Activated CD8-positive, alpha-beta memory T cell treated with anti-CD3 and anti-CD28 coated beads, Interleukin-2, amount 10 ng/mL, durations not matched to agents 7 days and 5 days (primary cell): ENCODE results near the gene PPP1R18. TPM values are rescaled to one million over a fixed set of nuclear protein-coding genes. Genes with fewer than 3 reads are reported as not detected.
A peak's percentile ranks its signal among the peaks of the same experiment; 100 is the strongest.

Experiments used
- ATAC-seq: fragments of 150-1000 bp; cut with Tn5 transposase; one replicate; pipeline ENCODE4 v1.10.0; 2021; ENCODE audit warnings: moderate library complexity
- CTCF ChIA-PET: fragments of 350-600 bp; sonication (Branson Sonifier 250); formaldehyde crosslinking; loops from one replicate; lab custom pipeline; 2021; ENCODE audit warnings: antibody characterized with exemption; lab: Charles Lee
- DNase-seq: peaks from one replicate; pipeline ENCODE4 v3.0.0-alpha.2; 2020
- H3K27ac Mint-ChIP-seq: one replicate; pipeline ENCODE4 v1.8.0; 2021; ENCODE audit warnings: mild to moderate bottlenecking, mixed read lengths
- H3K27me3 Mint-ChIP-seq: one replicate; pipeline ENCODE4 v1.8.0; 2021; ENCODE audit warnings: mixed read lengths
- H3K36me3 Mint-ChIP-seq: one replicate; pipeline ENCODE4 v1.8.0; 2021; ENCODE audit warnings: mild to moderate bottlenecking, mixed read lengths
- H3K4me1 Mint-ChIP-seq: one replicate; pipeline ENCODE4 v1.8.0; 2021; ENCODE audit warnings: mixed read lengths
- H3K4me3 Mint-ChIP-seq: one replicate; pipeline ENCODE4 v1.8.0; 2021; ENCODE audit warnings: mild to moderate bottlenecking, moderate library complexity, mixed read lengths
- H3K9me3 Mint-ChIP-seq: one replicate; pipeline ENCODE4 v1.8.0; 2022; ENCODE audit warnings: low read depth, mixed read lengths
- total RNA-seq, 2 experiments: library from RNA; stranded (reverse); gene quantifications; one replicate each; pipeline ENCODE4 v1.2.3, GENCODE V29; 2021

PPP1R18 gene, protein sequence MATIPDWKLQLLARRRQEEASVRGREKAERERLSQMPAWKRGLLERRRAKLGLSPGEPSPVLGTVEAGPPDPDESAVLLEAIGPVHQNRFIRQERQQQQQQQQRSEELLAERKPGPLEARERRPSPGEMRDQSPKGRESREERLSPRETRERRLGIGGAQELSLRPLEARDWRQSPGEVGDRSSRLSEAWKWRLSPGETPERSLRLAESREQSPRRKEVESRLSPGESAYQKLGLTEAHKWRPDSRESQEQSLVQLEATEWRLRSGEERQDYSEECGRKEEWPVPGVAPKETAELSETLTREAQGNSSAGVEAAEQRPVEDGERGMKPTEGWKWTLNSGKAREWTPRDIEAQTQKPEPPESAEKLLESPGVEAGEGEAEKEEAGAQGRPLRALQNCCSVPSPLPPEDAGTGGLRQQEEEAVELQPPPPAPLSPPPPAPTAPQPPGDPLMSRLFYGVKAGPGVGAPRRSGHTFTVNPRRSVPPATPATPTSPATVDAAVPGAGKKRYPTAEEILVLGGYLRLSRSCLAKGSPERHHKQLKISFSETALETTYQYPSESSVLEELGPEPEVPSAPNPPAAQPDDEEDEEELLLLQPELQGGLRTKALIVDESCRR
- 100 to 1,000 TPM; 257 to 293 TPM for total RNA-seq

DNA sequence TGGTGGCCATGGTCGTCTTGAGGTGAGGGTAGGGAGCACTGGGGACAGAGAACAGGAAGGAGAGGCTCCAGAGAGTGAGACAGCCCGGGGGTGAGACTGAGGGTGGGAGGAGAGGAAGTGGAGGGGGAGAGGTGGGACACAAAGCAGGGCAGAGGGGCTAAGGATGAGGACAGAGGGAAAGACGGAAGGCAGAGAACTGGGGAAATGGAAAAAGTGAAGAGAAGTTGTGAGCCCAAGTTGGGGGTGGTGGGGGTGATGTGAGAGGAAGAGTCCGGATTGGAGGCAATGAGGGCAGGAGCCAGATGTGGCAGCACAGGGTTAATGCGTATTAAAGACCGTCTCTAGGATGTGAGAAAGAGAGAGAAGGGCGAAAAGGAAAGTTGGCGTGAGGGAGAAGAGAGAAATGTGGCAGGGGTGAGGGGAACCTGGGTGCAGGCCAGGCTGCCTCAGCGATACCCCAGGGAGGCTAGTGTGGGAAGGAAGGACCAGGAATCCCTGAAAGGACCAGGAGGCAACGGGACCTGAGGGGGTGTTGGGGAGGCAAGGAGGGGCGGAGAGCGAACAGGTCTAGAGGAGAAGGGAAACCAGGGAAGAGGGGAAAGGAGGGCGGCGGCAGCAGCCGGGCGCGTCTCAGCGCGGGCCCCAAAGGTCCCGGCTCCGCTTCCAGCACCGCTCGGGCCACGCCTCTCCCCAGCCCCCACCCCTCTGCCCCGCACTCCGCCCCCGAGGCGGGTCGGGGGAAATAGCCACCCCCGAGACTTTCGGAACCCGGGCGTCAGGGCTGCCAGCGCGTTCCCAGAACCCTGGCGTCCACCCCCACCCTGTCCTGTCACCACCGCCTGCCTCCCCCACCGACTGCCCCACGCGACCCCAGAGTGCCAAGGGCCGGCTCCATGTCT, at the start of gene PPP1R18:
Gene PPP1R18, minus strand, starts transcription at position 637 of the 899 bp plus-strand sequence. Its CDS starts 627 bp downstream, at position 10.
- peaks cover 47% of the 10 kb centered on the region for H3K36me3 Mint-ChIP-seq
- peak; percentile 43 for ATAC-seq

DNA sequence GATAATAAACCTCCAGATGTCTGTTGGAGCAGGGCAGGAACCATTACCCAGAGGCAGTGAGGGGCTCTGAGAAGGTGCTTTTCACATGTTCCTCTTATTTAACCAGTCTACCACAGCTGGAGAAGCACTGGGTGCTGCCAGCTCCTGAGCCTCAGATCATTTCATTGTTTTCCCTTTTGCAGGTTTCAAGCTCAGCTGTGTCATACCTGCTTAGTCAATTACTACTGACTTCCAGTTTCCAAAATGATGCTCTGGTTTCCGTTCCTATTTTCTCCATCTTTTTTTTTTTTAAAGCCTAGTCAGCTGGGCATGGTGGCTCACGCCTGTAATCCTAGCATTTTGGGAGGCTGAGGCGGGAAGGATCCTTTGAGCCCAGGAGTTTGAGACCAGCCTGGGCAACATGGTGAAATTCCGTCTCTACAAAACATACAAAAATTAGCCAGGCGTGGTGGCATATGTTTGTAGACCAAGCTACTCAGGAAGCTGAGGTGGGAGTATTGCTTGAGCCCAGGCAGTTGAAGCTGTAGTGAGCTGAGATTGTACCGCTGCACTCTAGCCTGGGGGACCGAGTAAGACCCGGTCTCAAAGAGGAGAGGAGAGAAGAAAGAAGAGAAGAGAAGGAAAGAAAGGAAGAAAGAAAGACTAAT, 49.3 kb upstream of the PPP1R18 start:
- CTCF ChIA-PET: interaction anchor here (0.6 to 32.1 kb wide), 9 partner anchors 9 to 197 kb away, joined by 3 to 936 read pairs (median 4); partner anchors contain the start of genes ATAT1 and DHX16
- H3K9me3 Mint-ChIP-seq: no peaks in the 10 kb centered on the region
- H3K4me3 Mint-ChIP-seq: peak overlapping the region; percentile 51
- peaks cover 76% of the 10 kb centered on the region for H3K4me1 Mint-ChIP-seq
- DNase-seq (no peak), ATAC-seq (no peak)
- no peaks in the 10 kb centered on the region for H3K27me3 Mint-ChIP-seq
- peak overlapping the region; percentile 88 for H3K27ac Mint-ChIP-seq
- peaks cover 59% of the 10 kb centered on the region for H3K36me3 Mint-ChIP-seq

More for the DNA sequence above, at the start of gene PPP1R18:
- CTCF ChIA-PET: interaction anchor here (1.2 to 23.7 kb wide), 4 partner anchors 14 to 40 kb away, joined by 3 to 936 read pairs (median 6); partner anchors contain the start of genes DHX16, FLOT1, MDC1 and TUBB
- no peaks in the 10 kb centered on the region for H3K9me3 Mint-ChIP-seq
- DNase-seq: peak; percentile 89
- no peaks in the 10 kb centered on the region for H3K27me3 Mint-ChIP-seq
- H3K27ac Mint-ChIP-seq: peak within 1 kb of the TSS; percentile 87
- H3K4me3 Mint-ChIP-seq: peak within 1 kb of the TSS; percentile 90
- peaks cover 34% of the 10 kb centered on the region for H3K4me1 Mint-ChIP-seq

DNA sequence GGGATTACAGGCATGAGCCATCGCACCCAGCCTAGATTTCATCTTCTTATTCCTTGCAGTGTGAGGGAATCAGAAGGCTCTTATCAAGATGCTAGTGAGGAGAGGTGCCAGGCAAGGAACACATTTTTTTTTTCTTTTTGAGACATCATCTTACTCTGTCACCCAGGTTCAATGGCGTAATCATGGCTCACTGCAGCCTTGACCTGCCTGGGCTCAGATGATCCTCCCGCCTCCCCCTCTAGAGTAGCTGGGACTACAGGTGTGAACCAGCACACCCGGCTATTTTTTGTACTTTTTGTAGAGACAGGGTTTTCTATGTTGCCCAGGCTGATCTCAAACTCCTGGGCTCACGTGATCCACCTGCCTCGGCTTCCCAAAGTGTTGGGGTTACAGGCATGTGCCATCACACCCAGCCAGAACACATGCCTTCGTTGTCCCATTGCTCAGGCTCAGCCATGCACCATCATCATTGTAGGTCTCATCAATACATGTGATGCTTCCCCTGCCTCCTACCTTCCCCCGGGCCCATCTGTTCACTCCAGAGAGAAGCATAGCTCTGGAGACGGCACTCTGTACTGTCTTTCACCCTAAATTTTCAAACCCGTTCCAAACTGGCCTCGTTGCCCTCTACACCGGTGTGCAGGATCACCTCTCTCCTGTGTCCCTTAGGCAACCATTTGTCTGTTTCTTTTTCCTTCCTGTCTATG, 45.9 kb upstream of the PPP1R18 start:
- no peak overlapping the region for H3K27ac Mint-ChIP-seq

DNA sequence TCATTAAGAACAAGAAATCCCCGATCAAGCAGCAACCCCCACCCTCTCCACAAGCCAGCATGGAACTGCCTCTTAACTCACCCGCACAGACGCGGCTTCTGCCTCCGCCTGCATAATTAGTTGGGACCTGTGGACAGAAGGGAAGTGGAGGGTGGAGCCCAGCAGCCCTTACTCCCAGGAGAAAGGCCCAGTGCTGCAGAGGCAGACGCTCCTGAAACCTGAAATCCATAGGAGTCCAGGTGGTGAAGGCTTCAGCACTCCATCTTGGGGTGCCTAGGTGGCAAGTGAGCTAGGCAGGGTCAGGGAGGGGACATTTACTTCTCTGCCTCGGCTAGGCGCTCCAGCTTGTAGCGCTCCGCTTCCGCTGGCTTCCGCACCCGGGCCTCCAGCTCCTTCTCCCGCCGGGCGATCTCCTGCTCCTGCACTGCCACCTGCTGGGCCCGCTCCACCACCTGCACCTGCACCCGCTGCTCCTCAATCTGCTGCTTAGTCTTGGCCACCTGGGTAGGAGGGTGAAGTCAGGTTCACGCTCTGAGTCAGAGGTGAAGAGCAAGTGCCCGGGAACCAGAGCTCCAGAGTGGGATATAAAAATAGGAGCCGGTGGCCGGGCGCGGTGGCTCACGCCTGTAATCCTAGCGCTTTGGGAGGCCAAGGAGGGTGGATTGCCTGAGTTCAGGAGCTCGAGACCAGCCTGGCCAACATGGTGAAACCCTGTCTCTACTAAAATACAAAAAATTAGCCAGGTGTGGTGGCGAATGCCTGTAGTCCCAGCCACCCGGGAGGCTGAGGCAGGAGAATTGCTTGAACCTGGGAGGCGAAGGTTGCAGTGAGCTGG, 44.4 kb upstream of the PPP1R18 start:
- ATAC-seq: peak; percentile 94
- H3K9me3 Mint-ChIP-seq: no peaks in the 10 kb centered on the region
- no peaks in the 10 kb centered on the region for H3K27me3 Mint-ChIP-seq
- CTCF ChIA-PET: interaction anchor here (0.6 to 32.1 kb wide), 50 partner anchors 8 to 357 kb away, joined by 3 to 936 read pairs (median 5); partner anchors contain the start of genes ATAT1, C6orf136, DHX16 and FLOT1
- no peak overlapping the region for H3K4me3 Mint-ChIP-seq
- peak overlapping the region; percentile 61 for H3K27ac Mint-ChIP-seq
- peak; percentile 91 for DNase-seq
- H3K4me1 Mint-ChIP-seq: peaks cover 38% of the 10 kb centered on the region
- H3K36me3 Mint-ChIP-seq: peaks cover 32% of the 10 kb centered on the region

More for the DNA sequence above, 45.9 kb upstream of the PPP1R18 start:
- DNase-seq (no peak), ATAC-seq (no peak)
- peaks cover 39% of the 10 kb centered on the region for H3K36me3 Mint-ChIP-seq
- no peaks in the 10 kb centered on the region for H3K9me3 Mint-ChIP-seq
- H3K4me3 Mint-ChIP-seq: no peak overlapping the region
- no peaks in the 10 kb centered on the region for H3K27me3 Mint-ChIP-seq
- CTCF ChIA-PET: interaction anchor here (0.6 to 32.1 kb wide), 17 partner anchors 9 to 348 kb away, joined by 3 to 936 read pairs (median 10); partner anchors contain the start of genes ATAT1, DHX16, FLOT1 and IER3
- peaks cover 52% of the 10 kb centered on the region for H3K4me1 Mint-ChIP-seq

DNA sequence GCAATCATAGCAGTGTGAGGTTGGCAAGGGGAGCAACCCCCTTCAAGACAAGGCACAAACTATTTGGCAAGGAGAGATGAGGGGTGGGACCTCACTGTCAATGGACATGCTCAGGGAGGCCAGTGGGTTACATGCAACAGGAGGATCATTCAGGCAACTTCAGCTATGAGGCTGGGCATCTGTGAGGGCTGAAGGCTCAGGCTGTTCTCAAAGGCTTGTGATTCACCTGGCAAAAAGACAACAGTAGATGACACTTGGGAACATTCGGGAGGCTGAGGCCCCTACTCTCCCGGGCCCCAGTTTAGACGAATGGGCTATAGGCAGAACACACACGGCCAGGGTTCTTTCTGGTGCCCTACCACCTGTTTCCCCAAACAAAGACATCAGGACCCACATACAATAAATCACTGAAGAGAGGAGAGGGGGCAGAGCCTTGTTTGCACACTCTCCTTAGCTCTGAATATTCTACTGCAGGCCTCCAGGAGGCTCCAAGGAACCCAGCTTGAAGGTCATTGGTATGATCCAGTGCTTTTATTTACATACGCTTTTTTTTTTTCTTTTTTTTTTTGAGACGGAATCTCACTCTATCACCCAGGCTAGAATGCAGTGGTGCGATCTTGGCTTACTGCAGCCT, 41.6 kb upstream of the PPP1R18 start:
- no peaks in the 10 kb centered on the region for H3K9me3 Mint-ChIP-seq
- H3K36me3 Mint-ChIP-seq: peaks cover 45% of the 10 kb centered on the region
- ATAC-seq: no peak
- DNase-seq: no peak
- CTCF ChIA-PET: interaction anchor here (0.7 to 32.1 kb wide), 7 partner anchors 12 to 359 kb away, joined by 3 to 936 read pairs (median 3); partner anchors contain the start of gene DHX16
- no peak overlapping the region for H3K4me3 Mint-ChIP-seq
- peaks cover 53% of the 10 kb centered on the region for H3K4me1 Mint-ChIP-seq
- H3K27me3 Mint-ChIP-seq: no peaks in the 10 kb centered on the region
- H3K27ac Mint-ChIP-seq: peak overlapping the region; percentile 30

DNA sequence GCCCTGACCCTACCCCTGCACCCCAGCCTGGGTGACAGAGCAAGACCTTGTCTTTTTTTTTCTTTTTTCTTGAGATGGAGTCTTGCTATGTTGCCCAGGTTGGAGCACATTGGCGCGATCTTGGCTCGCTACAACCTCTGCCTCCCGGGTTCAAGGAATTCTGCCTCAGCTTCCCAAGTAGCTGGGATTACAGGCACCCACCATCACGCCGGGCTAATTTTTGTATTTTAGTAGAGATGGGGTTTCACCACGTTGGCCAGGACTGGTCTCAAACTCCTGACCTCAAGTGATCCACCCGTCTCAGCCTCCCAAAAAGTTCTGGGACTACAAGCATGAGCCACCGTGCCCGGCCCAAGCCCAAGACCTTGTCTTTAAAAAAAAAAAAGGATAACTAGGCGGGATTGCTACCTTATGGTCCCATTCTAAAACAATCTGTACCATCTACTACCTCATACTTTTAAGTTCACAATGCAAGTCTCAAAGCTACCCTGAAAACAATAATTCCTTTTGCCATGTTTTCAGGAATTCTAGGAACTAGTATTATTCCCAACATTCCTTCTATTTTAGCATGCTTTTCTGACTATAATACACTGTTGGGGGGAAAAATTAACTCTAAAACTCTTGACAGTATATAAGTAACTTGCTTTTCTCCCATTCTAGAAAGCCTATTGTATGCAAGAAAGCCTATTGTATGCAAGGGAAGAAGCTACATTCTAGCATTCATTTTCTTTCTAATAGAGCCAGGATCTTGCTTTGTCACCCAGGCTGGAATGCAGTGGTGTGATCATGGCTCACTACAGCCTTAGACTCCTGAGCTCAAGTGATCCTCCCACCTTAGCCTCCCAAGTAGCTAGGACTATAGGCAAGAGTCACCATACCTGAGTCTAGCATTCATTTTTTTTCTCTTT, 40.3 kb upstream of the PPP1R18 start:
- CTCF ChIA-PET: interaction anchor here (0.5 to 32.1 kb wide), 6 partner anchors 10 to 360 kb away, joined by 3 to 936 read pairs (median 3); partner anchors contain the start of gene DHX16
- DNase-seq (no peak), ATAC-seq (no peak)
- peaks cover 57% of the 10 kb centered on the region for H3K36me3 Mint-ChIP-seq
- no peaks in the 10 kb centered on the region for H3K9me3 Mint-ChIP-seq
- H3K27ac Mint-ChIP-seq: no peak overlapping the region
- H3K27me3 Mint-ChIP-seq: no peaks in the 10 kb centered on the region
- H3K4me3 Mint-ChIP-seq: no peak overlapping the region
- H3K4me1 Mint-ChIP-seq: peaks cover 50% of the 10 kb centered on the region

DNA sequence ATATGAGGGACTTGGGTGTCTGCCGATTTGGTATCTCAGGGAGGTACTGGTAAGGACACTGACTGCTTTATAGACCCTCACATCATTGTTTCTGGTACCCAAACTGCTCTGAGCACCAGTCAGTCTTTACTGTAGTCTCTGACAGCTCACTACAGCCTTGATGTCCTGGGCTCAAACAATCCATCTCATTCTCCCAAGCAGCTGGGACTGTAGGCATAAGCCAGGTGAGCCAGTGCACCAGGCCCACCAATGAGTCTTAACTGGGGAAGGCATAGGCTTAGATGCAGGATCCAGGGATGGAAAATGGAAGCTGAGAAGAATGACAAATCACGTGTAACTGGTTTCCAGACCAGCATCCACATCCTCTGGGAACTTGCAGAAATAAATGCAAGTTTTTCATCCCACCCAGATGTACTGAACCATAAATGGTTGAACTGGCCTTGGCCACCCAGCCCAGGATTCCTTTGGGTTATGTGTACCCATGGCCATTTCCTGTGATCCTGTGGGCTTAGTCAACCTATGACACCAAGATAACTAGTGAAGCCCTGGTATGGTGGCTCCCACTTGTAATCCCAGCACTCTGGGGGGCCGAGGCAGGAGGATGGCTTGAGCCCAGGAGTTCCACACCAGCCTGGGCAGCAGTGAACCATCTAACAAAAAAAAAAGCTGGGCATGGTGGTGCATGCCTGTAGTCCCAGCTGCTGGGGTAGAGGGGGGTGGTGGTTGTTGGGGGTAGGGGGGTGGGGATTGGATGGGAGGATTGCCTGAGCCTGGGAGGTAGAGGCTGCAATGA, 39.5 kb upstream of the PPP1R18 start:
- ATAC-seq: no peak
- no peaks in the 10 kb centered on the region for H3K27me3 Mint-ChIP-seq
- H3K27ac Mint-ChIP-seq: peak overlapping the region; percentile 52
- H3K4me3 Mint-ChIP-seq: no peak overlapping the region
- CTCF ChIA-PET: interaction anchor here (0.5 to 32.1 kb wide), 6 partner anchors 51 to 361 kb away, joined by 3 to 936 read pairs (median 3); partner anchors contain the start of gene DHX16
- H3K9me3 Mint-ChIP-seq: no peaks in the 10 kb centered on the region
- H3K36me3 Mint-ChIP-seq: peaks cover 64% of the 10 kb centered on the region
- DNase-seq: no peak
- H3K4me1 Mint-ChIP-seq: peaks cover 45% of the 10 kb centered on the region

DNA sequence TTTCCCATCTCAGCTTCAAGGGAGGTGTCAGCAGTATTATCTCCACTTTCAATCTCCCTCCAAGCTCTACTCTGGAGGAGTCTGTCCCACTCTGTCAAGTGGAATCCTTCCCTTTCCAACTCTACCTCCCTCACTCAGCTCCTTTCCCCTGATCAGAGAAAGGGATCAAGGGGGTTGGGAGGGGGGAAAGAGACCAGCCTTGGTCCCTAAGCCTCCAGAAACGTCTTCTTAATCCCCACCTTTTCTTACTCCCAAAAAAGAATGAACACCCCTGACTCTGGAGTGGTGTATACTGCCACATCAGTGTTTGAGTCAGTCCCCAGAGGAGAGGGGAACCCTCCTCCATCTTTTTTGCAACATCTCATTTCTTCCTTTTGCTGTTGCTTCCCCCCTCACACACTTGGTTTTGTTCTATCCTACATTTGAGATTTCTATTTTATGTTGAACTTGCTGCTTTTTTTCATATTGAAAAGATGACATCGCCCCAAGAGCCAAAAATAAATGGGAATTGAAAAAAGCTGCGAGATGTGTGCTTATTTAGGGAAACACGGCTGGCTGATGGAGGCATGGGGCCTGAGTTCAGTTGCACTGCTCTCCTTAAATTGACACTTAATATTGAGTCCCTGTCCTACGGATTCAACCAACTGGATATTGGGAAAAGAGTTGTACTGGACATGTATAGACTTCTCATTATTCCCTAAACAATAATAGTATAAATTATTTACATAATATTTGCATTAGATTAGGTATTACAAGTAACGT, 38.6 kb upstream of the PPP1R18 start:
- Mint-ChIP-seq H3K4me3 (peak overlapping the region; percentile 42), H3K36me3 (peaks cover 63% of the 10 kb centered on the region), H3K27ac (peak overlapping the region; percentile 63), H3K27me3 (no peaks in the 10 kb centered on the region), H3K4me1 (peaks cover 37% of the 10 kb centered on the region), H3K9me3 (no peaks in the 10 kb centered on the region)
- DNase-seq (no peak), ATAC-seq (no peak)
- CTCF ChIA-PET: interaction anchor here (0.9 to 32.1 kb wide), 5 partner anchors 14 to 184 kb away, joined by 3 to 936 read pairs (median 3); partner anchors contain the start of gene DHX16
